BE2C (cell line): Measurements from ENCODE around the gene SLC25A41.
"Not testable (repeated sequence)": the region's sequence is repeated elsewhere in the genome, so short reads cannot be mapped to it uniquely, and the experiment has no call there.

ENCODE experiments used
- DNase-seq: peaks from one replicate; pipeline ENCODE4 v3.0.0-alpha.2; 2020
- H3K27me3 ChIP-seq: fragments of 250-450 bp; sonication (Bioruptor Pico); 2 replicates; pipeline ENCODE4 v1.5.1; 2020; ENCODE audit warnings: mild to moderate bottlenecking
- H3K36me3 ChIP-seq: fragments of 250-450 bp; sonication (Bioruptor Pico); 2 replicates; pipeline ENCODE4 v1.5.1; 2020; ENCODE audit warnings: mild to moderate bottlenecking
- H3K4me1 ChIP-seq: fragments of 250-450 bp; sonication (Bioruptor Pico); 2 replicates; pipeline ENCODE4 v1.5.1; 2020
- H3K4me3 ChIP-seq: 2 replicates; pipeline ENCODE4 v1.5.1; 2011; ENCODE audit warnings: low read depth, low read length
- H3K9me3 ChIP-seq: fragments of 250-450 bp; sonication (Bioruptor Pico); 2 replicates; pipeline ENCODE4 v1.5.1; 2020
- CTCF ChIP-seq: IDR thresholded peaks from 2 replicates; pipeline ENCODE4 v1.5.1; 2012; ENCODE audit warnings: mild to moderate bottlenecking, low read depth, low read length

The SLC25A41 gene

DNA sequence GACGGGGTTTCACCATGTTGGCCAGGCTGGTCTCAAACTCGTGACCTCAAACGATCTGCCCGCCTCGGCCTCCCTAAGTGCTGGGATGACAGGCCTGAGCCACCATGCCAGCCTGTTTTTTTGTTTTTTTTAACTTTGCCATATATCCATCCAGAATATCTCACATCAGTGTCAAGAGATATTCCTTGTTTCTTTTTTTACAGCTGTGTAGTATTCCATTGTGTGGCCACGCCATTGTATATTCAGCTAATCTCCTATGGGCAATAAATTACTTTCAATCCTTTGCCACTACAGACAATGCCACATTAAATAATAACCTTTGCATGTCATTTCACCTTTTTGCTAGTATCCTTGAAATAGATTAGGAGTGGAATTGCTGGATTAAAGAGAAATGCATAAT lies 24.2 kb downstream of the SLC25A41 start:
- Histone ChIP-seq H3K27me3 (no peaks in the 10 kb centered on the region), H3K4me3 (no peak overlapping the region), H3K9me3 (no peaks in the 10 kb centered on the region), H3K4me1 (no peaks in the 10 kb centered on the region), H3K36me3 (peaks cover 10% of the 10 kb centered on the region)
- TF ChIP-seq CTCF: no peak
- no peak for DNase-seq

GRCh38 chr19:6406401-6406800 lies 27.2 kb downstream of the SLC25A41 start:
- TF ChIP-seq CTCF: no peak
- DNase-seq: no peak
- no peaks in the 10 kb centered on the region for H3K9me3 ChIP-seq
- no peaks in the 10 kb centered on the region for H3K36me3 ChIP-seq
- H3K27me3 ChIP-seq: no peaks in the 10 kb centered on the region
- no peak overlapping the region for H3K4me3 ChIP-seq
- H3K4me1 ChIP-seq: no peaks in the 10 kb centered on the region

DNA sequence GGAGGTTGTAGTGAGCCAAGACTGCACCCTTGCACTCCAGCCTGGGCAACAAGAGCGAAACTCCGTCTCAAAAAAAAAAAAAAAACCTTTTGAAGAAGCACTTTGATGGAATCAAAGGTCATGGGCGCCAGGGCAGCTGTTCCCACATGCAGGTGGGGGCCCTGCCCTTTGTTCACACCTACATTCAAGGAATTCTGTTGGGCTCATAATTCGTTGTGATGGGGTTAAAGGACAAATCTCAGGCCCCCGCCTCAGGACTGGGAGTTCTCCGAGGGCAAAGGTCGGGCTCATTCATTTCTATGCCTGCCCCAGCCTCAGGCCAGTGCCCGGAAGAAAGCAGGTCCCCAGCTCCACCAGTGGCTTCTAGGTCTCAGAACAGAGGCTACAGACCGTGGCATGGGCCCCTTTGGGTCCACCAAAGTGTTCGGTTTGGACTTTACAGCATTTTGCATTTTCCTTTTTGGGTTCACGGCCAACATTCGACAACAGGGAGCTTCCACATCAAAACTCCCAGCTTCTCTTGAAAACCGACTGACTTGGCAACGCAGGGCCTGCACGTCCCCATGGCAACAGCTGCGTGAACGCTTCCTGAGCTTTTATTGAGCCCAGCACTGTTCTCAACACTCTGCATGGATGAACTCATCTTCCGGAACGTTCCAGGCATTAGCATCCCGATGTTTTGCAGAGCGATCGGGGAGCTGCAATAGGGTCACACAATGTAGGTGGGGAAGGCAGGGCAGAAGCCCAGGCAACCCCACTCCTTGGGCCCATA lies 30.5 kb downstream of the SLC25A41 start:
- no peak for TF ChIP-seq CTCF
- Histone ChIP-seq H3K27me3 (no peaks in the 10 kb centered on the region), H3K9me3 (no peaks in the 10 kb centered on the region), H3K36me3 (no peaks in the 10 kb centered on the region), H3K4me3 (no peak overlapping the region), H3K4me1 (no peaks in the 10 kb centered on the region)
- DNase-seq: no peak

DNA sequence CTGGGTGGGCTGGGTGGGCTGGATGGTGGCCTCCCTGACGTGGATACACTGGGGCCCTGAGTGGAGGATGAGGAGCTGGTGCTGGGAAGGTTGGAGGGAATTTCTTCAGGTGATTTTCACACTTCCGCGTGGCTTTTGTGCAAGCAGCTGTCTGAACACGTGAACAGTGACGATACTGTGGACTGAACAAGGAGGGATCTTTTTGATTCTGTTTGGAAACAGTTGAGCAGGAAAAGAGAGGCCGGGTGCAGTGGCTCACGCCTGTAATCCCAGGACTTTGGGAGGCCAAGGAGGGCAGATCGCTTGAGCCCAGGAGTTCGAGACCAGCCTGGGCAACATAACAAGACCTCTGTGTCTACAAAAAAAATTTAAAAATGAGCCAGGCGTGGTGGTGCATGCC lies 31.5 kb downstream of the SLC25A41 start:
- Histone ChIP-seq H3K27me3 (no peaks in the 10 kb centered on the region), H3K4me3 (no peak overlapping the region), H3K4me1 (no peaks in the 10 kb centered on the region), H3K9me3 (no peaks in the 10 kb centered on the region), H3K36me3 (no peaks in the 10 kb centered on the region)
- DNase-seq: no peak
- no peak for TF ChIP-seq CTCF

GRCh38 chr19:6400062-6400944 lies 33.3 kb downstream of the SLC25A41 start:
- H3K4me3 ChIP-seq, H3K27me3 ChIP-seq, DNase-seq, H3K9me3 ChIP-seq, H3K4me1 ChIP-seq, H3K36me3 ChIP-seq: not testable (repeated sequence)

GRCh38 chr19:6396305-6396704 lies 37.3 kb downstream of the SLC25A41 start:
- H3K36me3 ChIP-seq: no peaks in the 10 kb centered on the region; the same call in 1 of the 2 replicates
- H3K27me3 ChIP-seq: no peaks in the 10 kb centered on the region
- peaks cover 6% of the 10 kb centered on the region; the same call in 1 of the 2 replicates for H3K4me1 ChIP-seq
- H3K9me3 ChIP-seq: no peaks in the 10 kb centered on the region
- no peak for TF ChIP-seq CTCF
- DNase-seq: no peak
- H3K4me3 ChIP-seq: no peak overlapping the region
